CD4-positive, alpha-beta T cell treated with Interleukin-12 subunit alpha and Interleukin-12 subunit beta, for 1 hour (primary cell): ENCODE results near the gene CCNDBP1.
"Not testable (repeated sequence)": the region's sequence is repeated elsewhere in the genome, so short reads cannot be mapped to it uniquely, and the experiment has no call there.

Experiments
- DNase-seq: peaks from one replicate; pipeline ENCODE4 v3.0.0-alpha.2; 2020

Gene CCNDBP1

GRCh38 chr15:43185157-43186002 is at the start of gene CCNDBP1:
Gene CCNDBP1 (plus strand): TSS chr15:43185403. CDS start chr15:43185499, 96 bp downstream.
- DNase-seq: peak; percentile 92

GRCh38 chr15:43143203-43143941 is 41.8 kb upstream of the CCNDBP1 start:
- DNase-seq: no peak

DNA sequence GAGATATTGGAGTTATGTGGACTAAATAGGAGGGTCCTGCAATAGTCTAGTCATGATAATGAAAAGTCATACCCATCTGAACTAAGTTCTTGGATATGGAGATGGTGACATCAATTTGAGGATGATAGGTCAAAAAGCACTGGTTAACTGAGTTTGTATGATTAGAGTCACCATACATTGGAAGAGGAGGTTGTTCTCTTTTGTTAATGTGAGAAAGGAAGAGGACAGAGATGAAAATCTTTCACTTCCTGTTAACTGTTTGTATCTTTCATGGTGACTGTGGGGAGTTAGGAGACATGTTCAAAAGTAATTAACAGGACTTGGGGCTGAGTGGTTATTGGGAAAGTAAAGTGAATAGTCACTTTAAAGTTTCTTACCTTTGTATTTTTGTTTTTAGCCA is 40.7 kb upstream of the CCNDBP1 start:
- DNase-seq: no peak

DNA sequence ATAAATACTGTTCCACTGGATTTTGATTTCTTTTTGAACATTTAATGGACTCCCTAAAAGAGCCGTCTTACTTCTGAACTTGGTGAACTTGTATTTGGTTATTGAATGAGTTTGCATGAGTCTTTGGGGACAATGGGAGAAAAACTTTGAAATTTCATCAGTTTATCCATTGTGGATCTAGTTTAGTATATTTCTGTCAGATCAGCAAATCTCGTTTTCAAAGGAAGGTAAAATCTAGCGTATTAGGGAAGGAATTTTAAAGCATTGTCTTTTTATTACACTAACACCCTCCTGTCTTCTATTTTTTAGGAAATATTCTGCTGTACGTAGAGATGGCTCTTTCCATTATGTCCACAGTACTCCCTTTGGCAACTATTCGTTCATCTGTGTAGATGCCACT is 39.0 kb upstream of the CCNDBP1 start:
- no peak for DNase-seq

DNA sequence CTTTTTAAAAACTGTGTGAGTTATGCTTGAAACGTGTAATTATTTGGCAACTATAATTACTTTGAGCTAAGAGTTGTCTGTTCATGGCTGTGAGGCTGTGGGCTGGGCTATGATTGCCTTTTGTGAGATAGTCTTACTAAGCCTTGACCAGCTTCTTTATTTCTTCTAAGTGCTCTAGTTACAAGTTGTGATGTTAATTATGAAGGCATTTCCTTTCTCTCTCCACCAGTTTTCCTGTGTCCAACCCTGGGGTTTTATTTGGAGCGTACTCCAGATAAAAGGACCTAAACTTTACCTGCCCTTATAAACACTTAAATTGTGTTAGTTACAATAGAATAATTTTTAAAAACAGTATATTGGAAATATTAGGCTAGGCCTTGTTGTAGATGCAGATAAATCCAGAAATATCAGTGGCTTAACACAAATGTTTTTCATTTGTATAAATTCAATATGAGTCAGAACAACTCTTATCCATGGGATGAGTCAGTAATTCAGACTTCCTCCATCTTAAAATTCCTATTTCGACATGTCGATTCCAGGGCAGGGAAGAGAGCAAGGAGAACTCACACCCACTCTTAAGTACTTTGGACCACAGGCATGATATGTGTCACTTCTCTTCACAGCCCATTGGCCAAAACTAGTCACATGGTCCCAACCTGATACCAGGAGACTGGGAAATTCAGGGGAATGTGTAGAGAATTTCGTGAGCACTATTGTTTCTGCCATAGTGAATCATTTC is 34.8 kb upstream of the CCNDBP1 start:
- DNase-seq: no peak

DNA sequence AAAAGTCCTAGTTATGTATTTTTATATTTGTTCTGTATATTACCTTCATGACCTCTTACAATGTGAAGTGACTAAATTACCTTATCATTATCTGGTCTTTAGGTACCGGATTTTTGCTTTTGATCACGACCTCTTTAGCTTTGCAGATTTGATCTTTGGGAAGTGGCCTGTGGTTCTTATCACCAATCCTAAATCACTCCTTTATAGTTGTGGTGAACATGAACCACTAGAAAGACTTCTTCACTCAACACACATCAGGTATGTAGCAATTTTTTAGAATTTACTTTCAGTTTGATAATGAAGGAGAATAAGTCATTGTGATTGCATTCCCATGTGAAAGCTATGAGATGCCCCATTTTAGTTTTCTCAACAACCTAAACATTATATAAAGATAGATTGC is 33.5 kb upstream of the CCNDBP1 start:
- peak; percentile 59 for DNase-seq

GRCh38 chr15:43153269-43153668 is 31.9 kb upstream of the CCNDBP1 start:
- DNase-seq: no peak

- no peak for DNase-seq
Measured at GRCh38 chr15:43165801-43166325, 19.3 kb upstream of the CCNDBP1 start.

DNA sequence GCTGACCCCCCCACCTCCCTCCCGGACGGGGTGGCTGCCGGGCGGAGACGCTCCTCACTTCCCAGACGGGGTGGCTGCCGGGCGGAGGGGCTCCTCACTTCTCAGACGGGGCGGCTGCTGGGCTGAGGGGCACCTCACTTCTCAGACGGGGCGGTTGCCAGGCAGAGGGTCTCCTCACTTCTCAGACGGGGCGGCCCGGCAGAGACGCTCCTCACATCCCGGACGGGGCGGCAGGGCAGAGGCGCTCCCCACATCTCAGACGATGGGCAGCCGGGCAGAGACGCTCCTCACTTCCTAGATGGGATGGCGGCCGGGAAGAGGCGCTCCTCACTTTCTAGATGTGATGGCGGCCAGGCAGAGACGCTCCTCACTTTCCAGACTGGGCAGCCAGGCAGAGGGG is 17.9 kb upstream of the CCNDBP1 start:
- not testable (repeated sequence) for DNase-seq

- DNase-seq: no peak
Measured at GRCh38 chr15:43168192-43169107, 16.8 kb upstream of the CCNDBP1 start.

DNA sequence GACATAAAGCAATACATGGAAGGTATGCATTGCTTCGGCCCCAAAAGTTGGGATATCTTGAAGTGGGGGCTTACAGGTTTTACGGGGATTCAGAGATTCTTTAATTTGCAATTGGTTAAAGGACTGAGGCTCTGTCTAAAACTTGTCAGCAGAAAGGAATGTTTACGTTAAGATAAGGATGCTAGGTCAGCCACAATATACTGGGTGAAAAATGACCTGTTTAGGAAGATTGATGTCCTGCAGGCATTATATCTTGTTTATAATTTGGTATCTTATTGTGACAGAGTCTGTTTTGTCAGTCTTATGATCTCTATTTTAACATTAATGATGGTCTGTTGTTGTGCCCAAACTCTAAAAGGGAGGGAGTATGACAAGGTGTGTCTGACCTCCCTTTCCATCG is 15.3 kb upstream of the CCNDBP1 start:
- no peak for DNase-seq

- DNase-seq: not testable (repeated sequence)
Measured at GRCh38 chr15:43175656-43176309, 9.4 kb upstream of the CCNDBP1 start.

GRCh38 chr15:43177147-43177546 is 8.1 kb upstream of the CCNDBP1 start:
- not testable (repeated sequence) for DNase-seq

DNA sequence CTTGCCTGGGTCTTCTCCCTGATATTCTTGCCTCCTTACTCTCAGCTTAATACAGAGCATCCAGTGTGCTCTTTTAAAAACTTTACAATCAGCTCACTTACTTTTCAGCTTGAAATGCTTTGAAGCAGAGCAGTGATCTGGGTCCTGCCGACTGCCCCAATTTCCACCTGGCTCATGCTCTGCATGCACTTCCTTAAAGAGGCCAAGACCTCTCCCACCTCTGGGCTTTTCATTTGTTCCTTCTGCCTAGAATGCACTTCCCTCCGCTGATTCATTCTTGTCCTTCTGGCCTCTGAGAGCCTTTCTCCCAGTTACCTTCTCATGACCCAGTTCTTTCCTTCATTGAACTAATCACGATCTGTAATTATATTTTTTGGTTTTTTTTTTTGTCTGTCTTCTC is 1.9 kb upstream of the CCNDBP1 start:
- no peak for DNase-seq

DNA sequence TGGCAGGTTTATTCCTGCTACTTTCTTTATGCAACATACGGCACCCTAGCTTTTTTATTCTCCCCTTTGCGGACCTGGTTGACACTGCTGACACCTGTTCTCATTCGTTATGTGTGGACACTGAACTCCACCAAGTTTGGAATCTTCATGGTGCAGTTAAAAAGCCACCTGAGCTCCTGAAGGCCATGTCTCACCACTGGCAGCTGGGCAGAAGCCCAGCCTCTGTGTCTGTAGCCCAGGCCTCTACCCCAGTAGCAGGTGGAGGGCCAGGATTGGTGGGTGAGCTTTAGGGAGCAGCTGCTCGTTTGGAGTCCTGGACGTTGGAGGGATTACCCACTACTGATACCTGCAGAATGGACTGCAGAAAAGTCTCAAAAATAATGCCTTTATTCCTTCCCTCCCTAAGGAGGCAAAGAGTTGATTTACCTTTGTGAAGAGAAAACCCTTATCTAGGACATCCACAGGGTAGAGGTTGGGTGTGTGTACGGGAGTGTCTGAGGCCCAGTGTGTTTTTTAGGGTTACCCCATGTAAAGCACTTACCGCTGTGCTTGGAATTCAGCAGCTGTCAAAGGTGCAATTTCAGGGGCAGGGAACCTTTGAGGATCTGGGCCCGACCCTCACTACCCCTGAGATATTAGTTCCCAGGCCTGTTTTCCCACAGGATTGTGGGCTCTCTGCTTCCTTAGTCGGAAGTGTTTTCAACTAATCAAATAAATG is 637 bp upstream of the CCNDBP1 start:
- DNase-seq: peak; percentile 5

DNA sequence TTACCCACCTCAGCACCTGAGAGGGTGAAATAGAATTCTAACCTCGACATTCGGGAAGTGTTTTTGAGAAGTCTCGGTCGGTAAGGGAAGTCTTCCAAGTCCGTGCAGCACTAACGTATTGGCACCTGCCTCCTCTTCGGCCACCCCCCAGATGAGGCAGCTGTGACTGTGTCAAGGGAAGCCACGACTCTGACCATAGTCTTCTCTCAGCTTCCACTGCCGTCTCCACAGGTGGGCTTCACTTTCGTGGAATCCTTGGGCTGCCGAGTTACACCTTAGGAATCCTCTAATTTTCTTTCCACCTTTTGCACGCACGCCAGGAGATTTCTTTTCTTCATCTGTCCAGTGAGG is 775 bp downstream of the CCNDBP1 start:
- no peak for DNase-seq

DNA sequence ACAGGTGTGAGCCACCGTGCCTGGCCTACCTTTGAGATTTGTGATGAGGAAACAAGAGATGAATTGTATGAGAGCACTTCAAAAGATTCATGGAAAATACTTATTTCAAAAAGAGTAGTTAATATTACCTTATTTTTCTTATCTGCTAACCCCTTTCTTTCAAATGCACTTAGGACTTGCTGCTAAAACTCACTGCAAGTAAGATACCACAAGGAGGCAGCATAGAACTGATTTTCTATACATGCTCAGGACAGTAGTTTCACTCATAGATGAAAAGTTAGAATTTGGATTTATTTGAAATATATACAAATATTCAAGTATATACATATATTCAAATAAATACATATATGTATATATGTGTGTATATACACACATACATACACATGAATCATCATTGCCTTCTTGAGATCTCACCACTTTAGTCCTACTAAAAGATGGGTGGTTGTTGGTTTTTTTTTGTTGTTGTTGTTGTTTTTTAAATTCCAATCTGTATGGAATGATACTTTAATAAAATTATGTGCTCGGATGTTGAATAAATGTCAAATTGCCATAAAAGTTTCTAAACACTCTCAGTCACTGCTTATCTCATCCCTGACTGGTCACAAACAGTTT is 2.4 kb downstream of the CCNDBP1 start:
- peak; percentile 65 for DNase-seq

- DNase-seq: no peak
Measured at GRCh38 chr15:43189296-43189695, 4.1 kb downstream of the CCNDBP1 start.

DNA sequence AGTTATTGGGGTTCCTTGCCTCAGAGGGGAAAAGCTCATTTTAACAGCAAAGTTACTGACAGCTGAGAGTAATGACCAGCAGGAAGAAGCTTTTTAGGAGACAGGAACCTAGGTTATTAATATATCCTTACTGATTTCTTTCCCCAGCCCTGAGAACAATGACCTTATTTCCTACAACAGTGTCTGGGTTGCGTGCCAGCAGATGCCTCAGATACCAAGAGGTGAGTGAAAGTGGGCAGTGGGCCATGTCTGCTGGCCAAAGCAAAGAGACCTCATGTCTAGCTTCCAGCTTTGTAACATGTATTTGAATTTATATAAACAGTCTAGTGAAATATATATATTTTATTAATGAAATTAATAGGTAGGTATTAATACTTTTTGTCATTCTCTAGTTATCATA is 5.0 kb downstream of the CCNDBP1 start:
- no peak for DNase-seq

DNA sequence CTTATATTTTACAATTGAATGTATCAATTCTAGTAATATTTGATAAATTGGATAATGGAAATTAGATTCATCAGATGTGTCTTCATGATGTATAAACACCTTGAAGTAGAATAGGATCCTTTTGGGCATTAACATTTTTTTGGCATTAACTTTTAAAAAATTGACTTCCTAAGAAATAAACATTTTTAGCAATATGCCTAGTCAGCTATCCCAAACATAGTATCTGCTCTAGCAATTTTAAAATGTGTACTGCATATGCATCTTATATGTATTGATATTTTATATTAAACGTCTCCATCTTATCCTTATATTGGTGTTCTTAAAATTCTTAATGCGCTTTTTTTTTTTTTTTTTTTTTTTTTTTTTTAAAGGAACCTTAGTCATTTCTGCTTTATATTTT is 8.5 kb downstream of the CCNDBP1 start:
- DNase-seq: no peak

DNA sequence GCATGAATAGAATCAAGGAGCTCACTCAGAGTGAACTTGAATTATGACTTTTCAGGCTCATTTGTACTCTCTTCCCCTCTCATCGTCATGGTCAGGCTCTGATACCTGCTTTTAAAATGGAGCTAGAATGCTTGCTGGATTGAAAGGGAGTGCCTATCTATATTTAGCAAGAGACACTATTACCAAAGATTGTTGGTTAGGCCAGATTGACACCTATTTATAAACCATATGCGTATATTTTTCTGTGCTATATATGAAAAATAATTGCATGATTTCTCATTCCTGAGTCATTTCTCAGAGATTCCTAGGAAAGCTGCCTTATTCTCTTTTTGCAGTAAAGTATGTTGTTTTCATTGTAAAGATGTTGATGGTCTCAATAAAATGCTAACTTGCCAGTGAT is 9.6 kb downstream of the CCNDBP1 start:
- DNase-seq: no peak
